MM.1S (cell line): ENCODE results near the gene AKAP5.

ENCODE experiments used
- CTCF ChIP-seq: fragments of 300-600 bp; sonication (generic); IDR thresholded peaks from 2 replicates; pipeline ENCODE4 v1.5.1; 2016; ENCODE audit warnings: antibody characterized with exemption, low read length, mixed read lengths
- EZH2 ChIP-seq: fragments of 300-600 bp; sonication (generic); optimal IDR thresholded peaks from 2 replicates; pipeline ENCODE3; 2017; ENCODE audit warnings: low read depth, mild to moderate bottlenecking, antibody characterized with exemption, low read length, mixed read lengths
- EZH2phosphoT487 ChIP-seq: fragments of 300-600 bp; sonication (generic); IDR thresholded peaks from 2 replicates; pipeline ENCODE4 v1.6.1; 2018; ENCODE audit warnings: antibody characterized with exemption, low read length

DNA sequence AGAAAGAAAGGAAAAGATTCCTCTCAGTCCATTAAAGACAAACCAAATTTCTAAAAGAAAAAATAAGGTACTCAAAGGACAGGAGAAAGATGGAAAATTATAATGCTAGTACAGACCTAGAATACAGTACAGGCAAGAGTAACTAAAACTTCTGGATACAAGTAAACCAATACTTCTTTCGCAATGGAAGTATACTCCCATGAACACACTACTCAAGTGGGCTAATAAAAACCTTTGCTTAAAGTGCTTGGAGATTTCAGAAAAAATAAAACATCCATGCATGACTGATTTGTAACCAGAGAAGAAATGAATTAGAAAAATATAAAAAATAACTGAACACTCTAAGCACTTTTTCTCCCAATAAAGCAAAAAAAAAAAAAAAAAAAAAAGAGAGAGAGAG lies 34.8 kb downstream of the AKAP5 start:
- TF ChIP-seq CTCF (no peak), EZH2 (no peak), EZH2phosphoT487 (no peak)
